Astrocyte of the cerebellum (primary cell): Measurements from ENCODE around the gene CCDC149.

Source experiments
- DNase-seq: peaks from one replicate; pipeline ENCODE4 v3.0.0-alpha.2; 2011; ENCODE audit warnings: low read depth
- H3K4me3 ChIP-seq: 2 replicates; pipeline ENCODE4 v1.5.1; 2011; ENCODE audit warnings: mild to moderate bottlenecking, low read depth, low read length, moderate library complexity
- in situ Hi-C: cut with HindIII; loops from 2 replicates; pipeline ENCODE4 v1.10.0; 2017; ENCODE audit warnings: low sequenced_read_pairs
- TF ChIP-seq, protein P1 (sequence below): IDR thresholded peaks from 2 replicates; pipeline ENCODE4 v1.5.1; 2012; ENCODE audit warnings: low read length, low read depth, moderate library complexity, mild to moderate bottlenecking; ENCODE audit errors: missing control alignments

Gene CCDC149

DNA sequence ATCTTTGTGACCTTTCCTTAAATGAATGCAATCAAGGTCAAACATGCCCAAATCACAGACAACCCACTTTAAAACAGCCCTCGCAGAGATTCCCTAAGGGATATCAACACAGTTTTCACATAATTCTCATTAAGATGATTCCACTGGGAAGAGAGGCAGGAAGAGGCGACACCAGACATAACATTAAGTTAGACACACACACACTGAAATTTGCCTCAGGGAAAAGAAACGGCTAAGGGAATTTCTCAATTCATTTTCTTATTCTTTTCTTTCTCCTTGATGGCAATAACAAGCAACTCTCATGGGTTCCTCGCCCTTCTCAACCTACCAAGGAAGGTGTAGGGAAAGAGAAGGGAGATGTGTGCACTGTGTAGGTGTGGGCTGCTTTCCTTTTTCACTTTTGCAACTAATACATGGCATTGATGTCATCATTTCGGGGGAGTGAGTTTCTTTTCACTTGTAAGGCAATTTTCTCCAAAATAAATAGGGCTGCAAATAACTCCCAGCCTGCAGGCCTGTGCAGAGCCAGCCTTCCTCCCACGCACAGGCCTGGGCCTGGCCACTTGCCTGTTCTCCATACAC, 76.1 kb downstream of the CCDC149 start:
- TF ChIP-seq, protein P1, sequence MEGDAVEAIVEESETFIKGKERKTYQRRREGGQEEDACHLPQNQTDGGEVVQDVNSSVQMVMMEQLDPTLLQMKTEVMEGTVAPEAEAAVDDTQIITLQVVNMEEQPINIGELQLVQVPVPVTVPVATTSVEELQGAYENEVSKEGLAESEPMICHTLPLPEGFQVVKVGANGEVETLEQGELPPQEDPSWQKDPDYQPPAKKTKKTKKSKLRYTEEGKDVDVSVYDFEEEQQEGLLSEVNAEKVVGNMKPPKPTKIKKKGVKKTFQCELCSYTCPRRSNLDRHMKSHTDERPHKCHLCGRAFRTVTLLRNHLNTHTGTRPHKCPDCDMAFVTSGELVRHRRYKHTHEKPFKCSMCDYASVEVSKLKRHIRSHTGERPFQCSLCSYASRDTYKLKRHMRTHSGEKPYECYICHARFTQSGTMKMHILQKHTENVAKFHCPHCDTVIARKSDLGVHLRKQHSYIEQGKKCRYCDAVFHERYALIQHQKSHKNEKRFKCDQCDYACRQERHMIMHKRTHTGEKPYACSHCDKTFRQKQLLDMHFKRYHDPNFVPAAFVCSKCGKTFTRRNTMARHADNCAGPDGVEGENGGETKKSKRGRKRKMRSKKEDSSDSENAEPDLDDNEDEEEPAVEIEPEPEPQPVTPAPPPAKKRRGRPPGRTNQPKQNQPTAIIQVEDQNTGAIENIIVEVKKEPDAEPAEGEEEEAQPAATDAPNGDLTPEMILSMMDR, result no peak
- H3K4me3 ChIP-seq, result no peak overlapping the region
- DNase-seq, result no peak
- in situ Hi-C loops, result no loop called here

DNA sequence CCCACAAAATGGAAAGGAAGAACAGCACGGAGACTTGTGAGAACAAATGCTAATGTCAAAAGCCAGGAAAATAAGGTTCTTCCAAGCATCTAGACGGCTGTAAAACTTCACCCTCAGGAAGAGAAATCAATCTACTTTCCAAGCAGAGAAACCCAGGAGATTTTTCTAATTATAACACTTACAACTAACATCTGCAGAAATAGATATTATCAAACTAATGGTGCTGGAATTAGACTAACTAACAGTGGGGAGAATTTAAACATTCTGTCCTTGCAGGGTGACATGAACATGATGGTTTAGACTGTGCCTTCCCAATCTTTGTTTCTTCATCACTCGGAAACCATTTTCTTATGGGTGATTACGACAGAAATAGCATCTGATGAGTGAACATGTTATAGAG, 77.1 kb downstream of the CCDC149 start:
- H3K4me3 ChIP-seq, result no peak overlapping the region
- in situ Hi-C loops, result no loop called here
- DNase-seq, result no peak
- TF ChIP-seq, protein P1, result no peak

DNA sequence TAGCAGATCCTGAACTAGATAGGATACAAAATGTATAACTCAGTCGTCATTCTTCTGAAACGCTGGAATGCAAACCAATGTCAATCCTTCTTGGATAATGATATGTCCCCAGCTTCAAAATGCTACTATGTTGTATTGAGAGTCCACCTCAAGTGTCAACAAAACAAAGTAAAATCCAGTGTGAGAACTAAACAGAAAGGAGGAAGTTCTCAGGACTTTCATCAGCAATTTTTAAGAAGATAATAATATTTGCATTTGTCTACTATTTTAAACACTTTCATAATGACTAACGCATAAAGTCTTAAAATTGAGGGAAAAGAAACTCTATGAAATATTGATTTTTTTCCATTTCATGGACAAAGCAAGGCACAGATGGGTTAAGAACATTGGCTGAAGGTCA, 81.2 kb downstream of the CCDC149 start:
- TF ChIP-seq, protein P1, result no peak
- no peak overlapping the region for H3K4me3 ChIP-seq
- in situ Hi-C loops, result no loop called here
- DNase-seq, result no peak

DNA sequence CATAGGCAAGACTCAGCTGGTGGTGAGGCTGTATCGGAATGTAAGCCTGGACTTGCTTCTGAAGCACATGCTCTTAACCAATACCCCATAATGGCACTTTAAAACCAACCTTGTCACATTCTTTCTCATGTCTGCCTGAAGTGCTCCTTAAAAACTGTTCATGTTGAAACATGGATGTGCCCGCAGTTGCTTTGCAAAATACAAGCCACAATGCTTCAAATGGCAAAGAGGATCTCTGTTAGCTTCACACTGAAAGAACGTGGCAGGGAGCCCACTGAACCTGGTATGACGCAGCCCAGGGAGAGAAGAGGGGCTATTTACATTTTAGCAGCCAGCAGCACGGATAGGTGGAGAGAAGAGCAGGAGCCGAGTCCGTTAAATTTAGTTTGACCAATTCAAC, 88.1 kb downstream of the CCDC149 start:
- H3K4me3 ChIP-seq, result no peak overlapping the region
- in situ Hi-C loops, result no loop called here
- TF ChIP-seq, protein P1, result no peak
- no peak for DNase-seq

DNA sequence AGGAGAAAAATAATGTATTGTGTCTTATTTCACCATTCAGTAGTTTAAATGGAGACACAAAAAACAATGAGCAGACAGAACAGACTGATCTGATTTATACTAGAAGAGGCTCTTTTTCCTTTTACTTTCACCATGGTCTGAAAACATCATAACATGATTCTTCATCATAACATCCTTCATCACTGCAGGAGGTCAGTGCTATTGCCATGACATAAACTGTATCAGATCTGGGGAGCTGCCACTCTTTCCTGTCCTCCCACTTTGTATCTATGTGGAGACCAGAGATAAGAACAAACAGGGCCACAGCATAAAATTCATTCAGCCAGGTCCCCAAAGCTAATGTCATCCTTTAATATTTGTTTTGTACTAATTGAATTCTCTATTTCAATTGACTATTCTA, 92.3 kb downstream of the CCDC149 start:
- no peak overlapping the region for H3K4me3 ChIP-seq
- no peak for DNase-seq
- TF ChIP-seq, protein P1, result no peak
- in situ Hi-C loops, result no loop called here

DNA sequence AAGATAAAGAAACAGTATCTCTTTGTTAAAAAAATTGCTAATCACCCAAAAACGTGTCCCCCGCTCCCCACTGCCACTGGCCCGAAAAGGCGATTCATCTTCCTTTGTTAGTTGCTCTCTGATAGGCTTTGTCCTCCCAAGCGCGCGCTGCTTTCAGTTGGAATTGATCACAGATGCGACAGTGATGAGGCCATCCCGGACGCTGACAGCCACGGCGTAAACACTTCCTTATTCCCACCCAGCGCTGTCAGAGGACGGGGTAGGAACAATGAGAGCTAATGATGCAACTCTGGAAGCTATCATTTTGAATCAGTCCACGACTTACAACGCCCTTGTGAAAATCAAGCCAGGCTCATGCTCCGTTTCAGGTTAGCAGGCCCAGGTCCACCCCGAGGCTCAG, 96.0 kb downstream of the CCDC149 start:
- DNase-seq, result no peak
- TF ChIP-seq, protein P1, result no peak
- no peak overlapping the region for H3K4me3 ChIP-seq
- in situ Hi-C loops, result no loop called here

DNA sequence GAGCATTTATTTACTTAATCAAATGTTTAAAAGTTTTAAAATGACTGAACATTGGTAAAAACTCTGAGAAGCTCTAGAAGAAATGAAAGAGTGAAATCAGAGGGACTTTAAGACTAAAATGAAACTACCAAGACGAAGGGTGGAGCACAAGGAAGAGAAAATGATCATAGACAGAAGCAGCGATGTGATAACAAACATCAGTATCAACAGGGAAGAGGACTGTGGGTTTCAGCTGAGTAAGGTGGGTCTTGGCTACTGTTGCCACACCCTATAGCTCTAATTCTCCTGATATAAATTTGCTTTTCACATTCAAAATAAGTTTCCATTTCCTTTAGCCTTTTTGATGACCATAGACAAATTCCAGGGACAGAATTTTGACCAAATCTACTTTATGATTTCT, 99.1 kb downstream of the CCDC149 start:
- no peak overlapping the region for H3K4me3 ChIP-seq
- in situ Hi-C loops, result no loop called here
- DNase-seq, result no peak
- TF ChIP-seq, protein P1, result no peak
